Measurements from ENCODE around the gene SEPHS1.

DNA sequence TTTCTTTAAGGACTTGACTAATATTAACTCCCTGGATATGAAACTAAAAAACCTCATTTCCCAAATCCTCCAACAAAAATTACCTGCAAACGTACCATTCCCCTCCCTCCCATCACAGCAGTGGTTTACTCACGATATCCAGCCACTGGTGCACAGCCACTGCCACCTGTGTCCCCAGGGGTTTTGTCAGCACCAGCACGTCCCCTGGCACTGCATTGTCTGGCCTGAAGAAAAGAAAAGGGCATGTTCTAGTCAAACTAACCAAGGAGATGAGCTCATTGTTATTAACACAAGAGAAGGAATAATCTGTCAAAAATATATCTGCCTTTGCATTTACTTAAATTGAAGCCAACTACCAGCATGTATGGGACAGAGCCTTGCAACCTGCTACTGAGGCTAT lies 18.5 kb downstream of the SEPHS1 start:
- no peak for TF ChIP-seq POLR2AphosphoS5 (IDR thresholded peaks at IDR 0.05; ENCODE audit: low read depth, low read length)
- no peak for TF ChIP-seq TAF1 (IDR thresholded peaks at IDR 0.05; ENCODE audit: borderline replicate concordance, insufficient read depth, low read length)
- TF ChIP-seq, protein P1, sequence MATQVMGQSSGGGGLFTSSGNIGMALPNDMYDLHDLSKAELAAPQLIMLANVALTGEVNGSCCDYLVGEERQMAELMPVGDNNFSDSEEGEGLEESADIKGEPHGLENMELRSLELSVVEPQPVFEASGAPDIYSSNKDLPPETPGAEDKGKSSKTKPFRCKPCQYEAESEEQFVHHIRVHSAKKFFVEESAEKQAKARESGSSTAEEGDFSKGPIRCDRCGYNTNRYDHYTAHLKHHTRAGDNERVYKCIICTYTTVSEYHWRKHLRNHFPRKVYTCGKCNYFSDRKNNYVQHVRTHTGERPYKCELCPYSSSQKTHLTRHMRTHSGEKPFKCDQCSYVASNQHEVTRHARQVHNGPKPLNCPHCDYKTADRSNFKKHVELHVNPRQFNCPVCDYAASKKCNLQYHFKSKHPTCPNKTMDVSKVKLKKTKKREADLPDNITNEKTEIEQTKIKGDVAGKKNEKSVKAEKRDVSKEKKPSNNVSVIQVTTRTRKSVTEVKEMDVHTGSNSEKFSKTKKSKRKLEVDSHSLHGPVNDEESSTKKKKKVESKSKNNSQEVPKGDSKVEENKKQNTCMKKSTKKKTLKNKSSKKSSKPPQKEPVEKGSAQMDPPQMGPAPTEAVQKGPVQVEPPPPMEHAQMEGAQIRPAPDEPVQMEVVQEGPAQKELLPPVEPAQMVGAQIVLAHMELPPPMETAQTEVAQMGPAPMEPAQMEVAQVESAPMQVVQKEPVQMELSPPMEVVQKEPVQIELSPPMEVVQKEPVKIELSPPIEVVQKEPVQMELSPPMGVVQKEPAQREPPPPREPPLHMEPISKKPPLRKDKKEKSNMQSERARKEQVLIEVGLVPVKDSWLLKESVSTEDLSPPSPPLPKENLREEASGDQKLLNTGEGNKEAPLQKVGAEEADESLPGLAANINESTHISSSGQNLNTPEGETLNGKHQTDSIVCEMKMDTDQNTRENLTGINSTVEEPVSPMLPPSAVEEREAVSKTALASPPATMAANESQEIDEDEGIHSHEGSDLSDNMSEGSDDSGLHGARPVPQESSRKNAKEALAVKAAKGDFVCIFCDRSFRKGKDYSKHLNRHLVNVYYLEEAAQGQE (IDR thresholded peaks at IDR 0.05; ENCODE audit: insufficient read depth in 1 of 2, low read depth in 2 of 2, low read length in 2 of 2) = no peak
- TF ChIP-seq SIN3A (IDR thresholded peaks at IDR 0.05; ENCODE audit: borderline replicate concordance, insufficient read depth, low read length) = no peak
